ENCODE measurements around the gene WNT9B. TPM values are rescaled to one million over a fixed set of nuclear protein-coding genes. Genes with fewer than 3 reads are reported as not detected.

The WNT9B gene
- total and polyA plus RNA-seq, 4 donors, result 0.08 to 0.14 (median 0.10) TPM; not detected in 1

GRCh38 chr17:46879101-46879500 lies 27.7 kb downstream of the WNT9B start (continued):
- TF ChIP-seq GABPA (IDR thresholded peaks at IDR 0.05 in 1 of 2, conservative IDR thresholded peaks at IDR 0.05 in 1 of 2) (no peak), YY1 (IDR thresholded peaks at IDR 0.05) (no peak), NR2F2 (IDR thresholded peaks at IDR 0.05) (no peak)

DNA sequence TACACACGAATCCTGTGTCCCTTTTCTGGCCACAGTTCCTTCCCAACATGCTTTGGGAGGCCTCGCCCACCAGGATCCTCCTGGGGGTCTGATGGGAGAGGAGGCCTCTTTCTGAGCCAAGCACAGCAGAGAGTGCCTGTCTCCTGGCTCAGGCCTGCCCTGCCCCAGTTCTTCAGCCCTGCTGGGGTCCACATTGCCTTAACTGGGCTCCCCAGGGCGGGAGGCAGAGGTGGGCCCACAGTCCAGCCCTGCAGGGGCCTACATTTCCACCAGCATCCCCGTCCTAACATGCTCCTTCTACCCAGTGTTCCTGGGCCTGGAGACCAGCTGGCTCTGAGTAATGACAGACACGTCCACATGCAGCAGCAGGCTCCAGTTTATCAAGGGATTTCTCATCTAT lies 29.6 kb downstream of the WNT9B start:
- 91% methylated on average over 5 of the region's 5 CpGs for WGBS
- Histone ChIP-seq H3K36me3 (ENCODE audit: control insufficient read depth in 4 of 4, insufficient read depth in 3 of 4, low read depth in 1 of 4, low read length in 3 of 4) (no peaks in the 10 kb centered on the region), H3K27ac (ENCODE audit: low read depth in 1 of 2, low read length in 2 of 2) (no peak overlapping the region), H3K9ac (ENCODE audit: low read depth in 1 of 2, low read length in 2 of 2) (no peak overlapping the region), H3K27me3 (ENCODE audit: control insufficient read depth in 4 of 4, insufficient read depth in 4 of 4, low read length in 3 of 4) (no peaks in the 10 kb centered on the region), H3K4me3 (ENCODE audit: low read depth in 1 of 3, low read length in 3 of 3) (no peak overlapping the region), H3K4me1 (ENCODE audit: control insufficient read depth in 4 of 4, insufficient read depth in 4 of 4, low read length in 3 of 4) (peaks cover 0 to 6% (median 0%) of the 10 kb centered on the region in 4 donors), H3K9me3 (ENCODE audit: control insufficient read depth in 4 of 4, low read length in 3 of 4) (no peaks in the 10 kb centered on the region)
- TF ChIP-seq ZBTB33 (IDR thresholded peaks at IDR 0.05) (no peak), ATF3 (IDR thresholded peaks at IDR 0.05) (no peak), CTCF (IDR thresholded peaks at IDR 0.05; ENCODE audit: low read depth, low read length, missing input control) (no peak), MAX (IDR thresholded peaks at IDR 0.05) (no peak), RAD21 (IDR thresholded peaks at IDR 0.05) (no peak), JUND (IDR thresholded peaks at IDR 0.05) (no peak), RXRA (IDR thresholded peaks at IDR 0.05) (no peak), FOXA1 (IDR thresholded peaks at IDR 0.05) (no peak), HNF4A (conservative IDR thresholded peaks at IDR 0.05) (no peak), FOXA2 (IDR thresholded peaks at IDR 0.05) (no peak)
- TF ChIP-seq, protein P1, sequence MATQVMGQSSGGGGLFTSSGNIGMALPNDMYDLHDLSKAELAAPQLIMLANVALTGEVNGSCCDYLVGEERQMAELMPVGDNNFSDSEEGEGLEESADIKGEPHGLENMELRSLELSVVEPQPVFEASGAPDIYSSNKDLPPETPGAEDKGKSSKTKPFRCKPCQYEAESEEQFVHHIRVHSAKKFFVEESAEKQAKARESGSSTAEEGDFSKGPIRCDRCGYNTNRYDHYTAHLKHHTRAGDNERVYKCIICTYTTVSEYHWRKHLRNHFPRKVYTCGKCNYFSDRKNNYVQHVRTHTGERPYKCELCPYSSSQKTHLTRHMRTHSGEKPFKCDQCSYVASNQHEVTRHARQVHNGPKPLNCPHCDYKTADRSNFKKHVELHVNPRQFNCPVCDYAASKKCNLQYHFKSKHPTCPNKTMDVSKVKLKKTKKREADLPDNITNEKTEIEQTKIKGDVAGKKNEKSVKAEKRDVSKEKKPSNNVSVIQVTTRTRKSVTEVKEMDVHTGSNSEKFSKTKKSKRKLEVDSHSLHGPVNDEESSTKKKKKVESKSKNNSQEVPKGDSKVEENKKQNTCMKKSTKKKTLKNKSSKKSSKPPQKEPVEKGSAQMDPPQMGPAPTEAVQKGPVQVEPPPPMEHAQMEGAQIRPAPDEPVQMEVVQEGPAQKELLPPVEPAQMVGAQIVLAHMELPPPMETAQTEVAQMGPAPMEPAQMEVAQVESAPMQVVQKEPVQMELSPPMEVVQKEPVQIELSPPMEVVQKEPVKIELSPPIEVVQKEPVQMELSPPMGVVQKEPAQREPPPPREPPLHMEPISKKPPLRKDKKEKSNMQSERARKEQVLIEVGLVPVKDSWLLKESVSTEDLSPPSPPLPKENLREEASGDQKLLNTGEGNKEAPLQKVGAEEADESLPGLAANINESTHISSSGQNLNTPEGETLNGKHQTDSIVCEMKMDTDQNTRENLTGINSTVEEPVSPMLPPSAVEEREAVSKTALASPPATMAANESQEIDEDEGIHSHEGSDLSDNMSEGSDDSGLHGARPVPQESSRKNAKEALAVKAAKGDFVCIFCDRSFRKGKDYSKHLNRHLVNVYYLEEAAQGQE (IDR thresholded peaks at IDR 0.05), result no peak
- DNase-seq (ENCODE audit: low spot score), result no peak

GRCh38 chr17:46882666-46883065 lies 31.3 kb downstream of the WNT9B start:
- Histone ChIP-seq H3K4me3 (ENCODE audit: low read depth in 1 of 3, low read length in 3 of 3) (no peak overlapping the region), H3K27me3 (ENCODE audit: control insufficient read depth in 4 of 4, insufficient read depth in 4 of 4, low read length in 3 of 4) (no peaks in the 10 kb centered on the region), H3K27ac (ENCODE audit: low read depth in 1 of 2, low read length in 2 of 2) (no peak overlapping the region), H3K9me3 (ENCODE audit: control insufficient read depth in 4 of 4, low read length in 3 of 4) (no peaks in the 10 kb centered on the region), H3K9ac (ENCODE audit: low read depth in 1 of 2, low read length in 2 of 2) (no peak overlapping the region), H3K4me1 (ENCODE audit: control insufficient read depth in 4 of 4, insufficient read depth in 4 of 4, low read length in 3 of 4) (no peaks in the 10 kb centered on the region), H3K36me3 (ENCODE audit: control insufficient read depth in 4 of 4, insufficient read depth in 3 of 4, low read depth in 1 of 4, low read length in 3 of 4) (no peaks in the 10 kb centered on the region)
- no peak for TF ChIP-seq RAD21 (IDR thresholded peaks at IDR 0.05)
- TF ChIP-seq EGR1 (IDR thresholded peaks at IDR 0.05; ENCODE audit: low read depth in 2 of 2), result no peak
- no peak for TF ChIP-seq MAX (IDR thresholded peaks at IDR 0.05)
- no peak for TF ChIP-seq FOXA2 (IDR thresholded peaks at IDR 0.05)
- TF ChIP-seq NR2F2 (IDR thresholded peaks at IDR 0.05), result no peak
- TF ChIP-seq JUND (IDR thresholded peaks at IDR 0.05), result no peak
- no peak for TF ChIP-seq HNF4G (IDR thresholded peaks at IDR 0.05)
- TF ChIP-seq ATF3 (IDR thresholded peaks at IDR 0.05), result no peak
- no peak for TF ChIP-seq HNF4A (conservative IDR thresholded peaks at IDR 0.05)
- no peak for TF ChIP-seq SP1 (IDR thresholded peaks at IDR 0.05)
- no peak for TF ChIP-seq RXRA (IDR thresholded peaks at IDR 0.05)
- no peak for TF ChIP-seq GABPA (IDR thresholded peaks at IDR 0.05 in 1 of 2, conservative IDR thresholded peaks at IDR 0.05 in 1 of 2)
- no peak for TF ChIP-seq FOXA1 (IDR thresholded peaks at IDR 0.05)
- TF ChIP-seq TAF1 (conservative IDR thresholded peaks at IDR 0.05), result no peak
- TF ChIP-seq YY1 (IDR thresholded peaks at IDR 0.05), result no peak
- TF ChIP-seq, protein P1 (IDR thresholded peaks at IDR 0.05), result no peak
- 91% methylated on average over 8 of the region's 8 CpGs for WGBS
- no peak for DNase-seq (ENCODE audit: low spot score)

Data from liver (tissue), 9 donors.